IMR-90 (cell line): ENCODE data around the gene CAP2.

Experiments
- BHLHE40 ChIP-seq: fragments of 150-350 bp; IDR thresholded peaks from 2 replicates; pipeline ENCODE4 v1.6.1; 2016; ENCODE audit warnings: mild to moderate bottlenecking, low read depth, low read length
- CEBPB ChIP-seq: IDR thresholded peaks from 2 replicates; pipeline ENCODE4 v1.6.1; 2012; ENCODE audit warnings: low read depth, low read length, improper control_type of control experiment
- MAFK ChIP-seq: IDR thresholded peaks from 2 replicates; pipeline ENCODE4 v1.6.1; 2012; ENCODE audit warnings: low read depth, low read length, improper control_type of control experiment
- NFE2L2 ChIP-seq: fragments of 150-350 bp; IDR thresholded peaks from 2 replicates; pipeline ENCODE4 v1.6.1; 2016; ENCODE audit warnings: low read depth, mild to moderate bottlenecking, low read length
- POLR2A ChIP-seq: IDR thresholded peaks from 2 replicates; pipeline ENCODE4 v1.6.1; 2012; ENCODE audit warnings: mild to moderate bottlenecking, low read depth, low read length
- RAD21 ChIP-seq: IDR thresholded peaks from 2 replicates; pipeline ENCODE4 v1.6.1; 2012; ENCODE audit warnings: low read length, improper control_type of control experiment
- RCOR1 ChIP-seq: IDR thresholded peaks from 2 replicates; pipeline ENCODE4 v1.6.1; 2012; ENCODE audit warnings: mild to moderate bottlenecking, low read length, improper control_type of control experiment; ENCODE audit not compliant: insufficient replicate concordance
- SMC3 ChIP-seq: fragments of 150-350 bp; IDR thresholded peaks from 2 replicates; pipeline ENCODE4 v1.6.1; 2016; ENCODE audit warnings: low read depth, mild to moderate bottlenecking, antibody characterized with exemption, low read length, moderate library complexity
- TF ChIP-seq, protein P1 (sequence below): conservative IDR thresholded peaks from 2 replicates; pipeline ENCODE4 v1.5.1; 2012; ENCODE audit warnings: mild to moderate bottlenecking, low read depth, low read length, improper control_type of control experiment

DNA sequence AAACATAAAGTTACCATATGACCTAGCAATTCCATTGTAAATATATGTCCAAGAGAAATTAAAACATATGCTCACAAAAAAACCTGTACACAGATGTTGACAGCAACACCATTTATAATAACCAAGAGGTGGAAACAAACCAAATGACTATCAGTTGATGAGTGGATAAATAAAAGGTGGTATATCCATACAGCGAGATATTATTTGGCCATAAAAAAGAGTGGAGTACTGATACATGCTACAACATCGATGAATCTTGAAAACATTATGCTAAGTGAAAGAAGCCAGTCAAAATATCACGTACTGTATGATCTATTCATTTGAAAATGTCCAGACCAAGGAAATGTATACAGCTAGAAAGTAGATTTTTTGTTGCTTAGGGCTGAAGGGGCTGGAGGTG, 2.9 kb downstream of the CAP2 start:
- TF ChIP-seq, protein P1, sequence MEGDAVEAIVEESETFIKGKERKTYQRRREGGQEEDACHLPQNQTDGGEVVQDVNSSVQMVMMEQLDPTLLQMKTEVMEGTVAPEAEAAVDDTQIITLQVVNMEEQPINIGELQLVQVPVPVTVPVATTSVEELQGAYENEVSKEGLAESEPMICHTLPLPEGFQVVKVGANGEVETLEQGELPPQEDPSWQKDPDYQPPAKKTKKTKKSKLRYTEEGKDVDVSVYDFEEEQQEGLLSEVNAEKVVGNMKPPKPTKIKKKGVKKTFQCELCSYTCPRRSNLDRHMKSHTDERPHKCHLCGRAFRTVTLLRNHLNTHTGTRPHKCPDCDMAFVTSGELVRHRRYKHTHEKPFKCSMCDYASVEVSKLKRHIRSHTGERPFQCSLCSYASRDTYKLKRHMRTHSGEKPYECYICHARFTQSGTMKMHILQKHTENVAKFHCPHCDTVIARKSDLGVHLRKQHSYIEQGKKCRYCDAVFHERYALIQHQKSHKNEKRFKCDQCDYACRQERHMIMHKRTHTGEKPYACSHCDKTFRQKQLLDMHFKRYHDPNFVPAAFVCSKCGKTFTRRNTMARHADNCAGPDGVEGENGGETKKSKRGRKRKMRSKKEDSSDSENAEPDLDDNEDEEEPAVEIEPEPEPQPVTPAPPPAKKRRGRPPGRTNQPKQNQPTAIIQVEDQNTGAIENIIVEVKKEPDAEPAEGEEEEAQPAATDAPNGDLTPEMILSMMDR = no peak
- TF ChIP-seq POLR2A (no peak), SMC3 (no peak), RAD21 (no peak), BHLHE40 (no peak), CEBPB (no peak), RCOR1 (no peak), NFE2L2 (no peak), MAFK (no peak)
